HPDE6-E6E7 (cell line): ENCODE data around the gene SDR42E2.
"Not testable (repeated sequence)": the region's sequence is repeated elsewhere in the genome, so short reads cannot be mapped to it uniquely, and the experiment has no call there.

Experiments used
- DNase-seq: peaks from one replicate; pipeline ENCODE4 v3.0.0; 2011; ENCODE audit warnings: missing footprints; ENCODE audit errors: extremely low spot score

Gene SDR42E2

DNA sequence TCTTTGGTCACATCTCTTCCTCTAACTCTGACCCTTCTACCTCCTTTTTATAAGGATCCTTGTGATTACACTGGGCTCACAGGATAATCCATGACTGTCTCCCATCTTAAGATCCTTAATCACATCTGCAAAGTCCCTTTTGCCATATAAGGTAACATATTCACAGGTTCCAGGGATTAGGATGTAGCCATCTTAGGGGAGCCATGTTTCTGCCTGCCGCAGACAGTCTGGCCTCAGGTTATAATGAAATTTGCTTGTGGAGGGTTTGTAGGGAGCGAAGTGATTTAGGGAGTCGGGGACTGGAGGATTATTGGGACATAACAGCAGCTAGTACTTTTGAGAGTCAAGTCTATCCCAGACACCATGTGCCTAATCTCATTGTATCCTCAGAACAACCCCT is 51.5 kb downstream of the SDR42E2 start:
- DNase-seq = no peak

DNA sequence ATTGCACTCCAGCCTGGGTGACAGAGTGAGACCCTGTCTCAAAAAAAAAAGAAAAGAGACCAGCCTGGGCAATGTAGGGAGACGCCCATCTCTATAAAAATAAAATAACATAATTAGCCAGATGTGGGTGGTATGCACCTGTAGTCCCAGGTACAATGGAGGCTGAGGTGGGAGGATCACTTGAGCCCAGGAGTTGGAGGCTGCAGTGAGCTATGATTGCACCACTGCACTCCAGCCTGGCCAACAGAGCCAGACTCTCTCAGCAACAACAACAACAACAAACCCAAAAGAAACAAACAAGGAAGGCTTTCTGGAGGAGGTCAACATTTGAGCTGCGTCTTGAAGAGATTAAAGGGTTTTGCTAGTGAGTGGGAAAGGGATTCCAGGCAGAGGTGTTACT is 52.1 kb downstream of the SDR42E2 start:
- no peak for DNase-seq

DNA sequence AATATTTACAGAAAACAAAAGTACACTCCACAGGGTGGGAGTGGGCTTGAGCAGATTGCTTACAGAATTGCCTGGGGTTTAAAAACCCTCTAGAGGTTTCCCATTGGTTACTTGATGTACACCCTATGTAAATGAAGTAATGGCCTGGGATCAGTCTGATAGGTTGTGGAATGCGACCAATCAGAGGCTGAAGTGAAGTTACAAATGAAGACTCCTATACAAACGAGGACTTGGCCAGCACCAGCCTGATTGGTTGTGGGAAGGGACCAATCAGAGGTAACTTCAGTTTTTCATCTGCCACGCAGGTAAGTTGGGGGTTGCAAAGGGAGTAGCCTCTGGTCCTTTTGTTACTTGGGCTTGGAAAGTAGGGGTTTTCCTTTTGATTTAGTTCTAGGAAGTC is 52.6 kb downstream of the SDR42E2 start:
- DNase-seq = no peak

DNA sequence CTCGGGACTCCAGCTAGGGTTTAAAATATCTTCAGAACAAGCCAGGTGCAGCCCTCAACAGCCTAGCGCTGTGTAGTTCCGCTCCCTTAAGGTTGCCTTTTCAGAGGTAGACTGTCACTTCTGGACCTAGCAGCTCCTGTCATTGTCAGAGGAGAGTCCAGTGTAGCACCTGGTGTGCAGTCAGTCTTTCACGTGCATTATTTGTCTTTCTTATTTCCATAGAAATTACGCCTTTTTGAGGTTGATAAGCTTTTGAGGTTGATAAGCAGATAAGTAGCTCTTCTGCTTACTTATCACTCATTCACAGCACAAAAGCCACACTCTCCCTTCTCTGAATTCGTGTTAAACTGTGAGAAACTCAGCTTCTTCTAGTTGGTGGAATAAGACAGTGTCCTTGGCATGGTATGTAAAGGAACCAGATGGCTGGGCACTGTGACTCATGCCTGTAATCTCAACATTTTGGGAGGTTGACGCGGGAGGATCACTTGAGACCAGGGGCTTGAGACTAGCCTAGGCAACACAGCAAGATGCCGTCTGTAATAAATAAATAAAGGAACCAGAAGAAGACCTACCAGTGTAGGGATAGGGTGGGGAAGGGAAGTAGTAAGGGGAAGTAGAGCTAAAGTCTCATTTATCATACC is 54.0 kb downstream of the SDR42E2 start:
- no peak for DNase-seq

DNA sequence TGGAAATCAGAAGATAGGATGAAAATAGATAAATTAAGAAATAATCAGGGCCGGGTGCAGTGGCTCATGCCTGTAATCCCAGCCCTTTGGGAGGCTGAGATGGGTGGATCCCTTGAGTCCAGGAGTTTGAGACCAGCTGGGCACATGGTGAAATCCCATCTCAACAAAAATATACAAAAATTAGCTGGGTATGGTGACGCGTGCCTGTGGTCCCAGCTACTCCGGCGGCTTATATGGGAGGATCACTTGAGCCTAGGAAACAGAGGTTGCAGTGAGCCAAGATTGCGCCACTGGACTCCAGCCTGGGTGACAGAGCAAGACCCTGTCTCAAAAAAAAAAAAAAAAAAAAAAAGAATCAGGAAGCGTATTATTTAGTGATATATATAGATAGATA is 54.5 kb downstream of the SDR42E2 start:
- not testable (repeated sequence) for DNase-seq

DNA sequence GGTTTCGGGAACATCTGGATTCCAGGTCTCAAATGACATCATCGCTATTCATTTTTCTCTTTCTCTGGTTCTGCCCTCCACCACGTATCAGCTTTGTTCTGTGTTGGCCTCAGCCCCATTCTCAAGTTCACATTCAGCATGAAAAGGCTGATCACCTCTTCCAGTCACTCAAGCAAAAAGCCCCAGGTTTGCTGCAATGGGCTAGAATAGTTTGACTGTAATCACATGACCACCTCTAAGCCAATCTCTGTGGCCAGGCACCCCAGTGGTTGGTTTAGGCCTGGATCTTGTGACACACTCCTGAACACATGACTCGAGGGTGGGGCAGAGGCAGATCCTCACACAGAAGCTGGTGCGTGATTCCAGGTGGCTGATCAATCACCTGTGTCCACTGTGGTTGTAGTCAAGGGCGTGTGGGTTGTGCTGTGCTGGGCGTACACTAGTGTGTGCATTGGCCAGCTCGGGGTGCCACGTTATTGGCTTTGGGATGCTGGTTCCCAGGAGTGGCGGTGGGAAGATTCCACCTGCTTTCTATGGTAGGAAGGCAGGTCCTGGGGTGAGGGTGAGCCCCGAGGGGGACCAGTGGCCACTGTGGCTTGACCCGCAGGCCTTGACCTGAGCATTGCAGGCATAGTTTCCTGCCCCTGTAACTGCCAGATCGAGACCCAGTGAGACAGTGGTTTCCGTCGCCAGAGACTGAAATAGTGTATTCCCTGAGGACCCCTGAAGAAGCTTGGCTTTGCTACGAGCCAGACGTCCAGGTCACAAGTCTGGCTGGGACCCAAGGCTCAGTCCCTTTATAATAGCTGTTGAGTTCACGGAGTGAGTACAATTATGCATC is 55.8 kb downstream of the SDR42E2 start:
- DNase-seq = no peak

DNA sequence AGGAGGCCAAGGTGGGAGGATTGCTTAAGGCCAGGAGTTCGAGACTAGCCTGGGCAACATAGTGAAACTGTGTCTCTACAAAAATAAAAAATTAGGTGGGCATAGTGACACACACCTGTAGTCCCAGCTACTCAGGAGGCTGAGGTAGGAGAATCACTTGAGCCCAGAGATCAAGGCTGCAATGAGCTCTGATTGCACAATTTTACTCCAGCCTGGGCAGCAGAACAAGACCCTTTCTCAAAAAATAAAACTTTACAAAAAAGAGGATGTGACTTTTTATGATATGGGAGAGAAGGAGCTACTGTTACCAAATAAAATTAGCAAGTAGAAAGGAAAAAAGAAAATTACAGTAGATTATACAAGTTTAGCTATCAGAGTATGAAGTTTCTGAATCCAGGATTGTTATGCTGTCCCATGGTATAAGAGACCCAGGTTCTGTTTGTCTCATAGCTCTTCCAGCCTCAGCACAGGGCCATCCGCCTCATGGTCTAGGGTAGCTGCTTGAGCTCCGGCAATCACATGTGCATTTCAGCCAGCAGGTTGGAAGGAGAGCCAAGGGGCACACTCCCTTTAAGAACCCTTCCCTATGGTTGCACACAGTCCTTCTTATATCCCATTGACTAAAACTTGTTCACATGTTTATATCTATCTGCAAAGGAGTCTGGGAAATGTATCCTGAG is 57.2 kb downstream of the SDR42E2 start:
- DNase-seq = no peak

DNA sequence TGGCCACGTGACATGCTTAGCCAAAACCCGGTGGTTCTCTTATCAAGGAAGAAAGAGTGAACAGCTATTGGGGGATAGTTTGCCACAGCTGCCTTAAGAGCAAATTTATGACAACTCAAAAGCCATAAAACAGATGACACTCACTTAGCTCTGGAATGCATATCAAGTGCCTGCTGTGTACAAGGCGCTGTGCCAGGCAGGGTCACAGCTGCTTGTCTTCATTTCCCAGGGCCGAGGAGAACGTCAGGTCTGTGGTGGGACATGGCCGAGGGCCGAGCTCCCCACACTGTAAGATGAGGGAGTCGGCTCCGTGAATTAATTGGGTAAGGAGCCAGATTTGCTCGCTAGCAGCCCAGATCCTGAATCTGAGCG is 57.7 kb downstream of the SDR42E2 start:
- no peak for DNase-seq

DNA sequence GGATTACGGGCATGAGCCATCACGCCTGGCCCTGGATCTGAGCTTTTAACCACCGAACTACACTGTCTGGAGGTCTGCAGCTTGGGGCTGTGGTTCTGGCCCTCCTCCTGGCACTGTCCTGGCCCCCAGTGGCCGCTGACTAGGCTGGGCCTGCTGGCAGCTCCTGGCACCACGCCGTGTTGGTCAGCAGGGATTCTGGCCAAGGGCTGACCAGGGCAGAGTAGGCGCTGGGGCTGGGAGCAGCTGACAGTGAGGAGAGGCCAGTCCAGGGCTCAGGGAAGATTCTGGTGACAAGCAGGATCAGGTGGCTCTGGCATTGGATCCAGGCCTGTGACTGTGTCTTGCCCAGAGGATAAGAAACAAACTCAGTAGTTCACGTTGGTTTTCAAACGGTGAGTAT is 58.4 kb downstream of the SDR42E2 start:
- no peak for DNase-seq

DNA sequence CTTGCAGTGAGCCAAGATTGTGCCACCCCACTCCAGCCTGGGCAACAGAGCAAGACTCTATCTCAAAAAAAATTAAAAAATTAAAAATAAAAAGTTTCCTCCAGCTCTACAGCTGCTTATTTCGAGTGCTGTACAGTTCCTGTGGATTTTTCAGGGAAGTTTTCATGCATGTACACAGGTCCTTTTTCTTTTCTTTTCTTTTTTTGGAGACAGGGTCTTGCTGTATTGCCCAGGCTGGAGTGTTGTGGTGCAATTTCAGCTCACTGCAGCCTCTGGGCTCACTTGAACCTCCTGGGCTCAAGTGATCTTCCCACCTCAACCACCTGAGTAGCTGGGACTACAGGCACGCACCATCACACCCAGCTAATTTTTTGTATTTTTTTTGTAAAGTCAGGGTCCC is 59.7 kb downstream of the SDR42E2 start:
- no peak for DNase-seq

DNA sequence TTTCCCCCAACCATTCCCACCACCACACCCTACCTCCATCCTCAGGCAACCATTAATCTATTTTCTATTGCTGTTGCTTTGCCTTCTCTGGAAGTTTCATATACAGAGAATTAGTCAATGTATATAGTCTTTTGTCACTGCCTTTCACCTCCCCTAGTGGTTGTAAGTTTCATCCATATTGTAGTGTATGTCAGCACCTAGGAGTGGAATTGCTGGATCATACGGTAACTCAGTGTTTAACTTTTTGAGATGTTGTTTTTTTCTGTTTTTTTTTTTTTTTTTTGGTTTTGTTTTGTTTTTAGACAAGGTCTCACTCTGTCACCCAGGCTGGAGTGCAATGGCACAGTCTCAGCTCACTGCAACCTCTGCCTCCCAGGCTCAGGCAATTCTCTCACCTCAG is 60.7 kb downstream of the SDR42E2 start:
- no peak for DNase-seq

DNA sequence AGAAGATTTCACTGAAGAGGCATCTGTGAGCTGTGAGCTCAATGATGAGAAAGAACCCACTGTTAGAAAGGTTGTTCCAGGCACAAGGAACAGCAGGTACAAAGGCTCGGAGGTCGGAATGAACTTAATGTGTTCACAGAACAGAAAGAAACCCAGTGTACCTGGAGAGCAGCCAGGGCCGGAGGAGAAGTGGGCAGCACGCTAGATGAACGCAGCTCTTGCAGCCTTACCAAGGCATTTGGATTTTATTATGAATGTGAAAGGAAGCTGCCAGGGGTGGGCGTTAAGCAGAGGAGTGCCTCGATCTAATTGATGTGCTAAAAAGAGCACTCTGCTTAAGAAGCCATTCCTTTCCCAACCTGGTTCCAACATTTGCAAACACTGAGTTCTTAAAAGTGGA is 62.8 kb downstream of the SDR42E2 start:
- no peak for DNase-seq

DNA sequence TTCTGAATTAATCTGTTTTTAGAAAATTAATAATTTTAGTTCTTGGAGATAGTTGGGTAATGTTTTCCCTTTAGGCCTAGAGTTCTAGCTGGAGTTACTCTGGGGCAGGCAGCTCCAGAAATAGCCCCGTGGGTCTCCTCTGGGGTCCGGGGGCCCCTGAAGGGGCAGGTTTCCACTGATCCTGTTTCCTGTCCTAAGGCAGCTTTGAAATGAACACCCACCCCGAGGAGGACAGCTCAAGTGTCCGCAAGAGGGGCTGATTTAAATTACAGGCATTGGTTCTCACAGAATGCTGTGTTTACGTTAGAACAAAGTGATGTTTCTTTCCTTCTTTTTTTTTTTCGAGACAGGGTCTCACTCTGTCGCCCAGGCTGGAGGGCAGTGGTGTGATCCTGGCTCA is 67.6 kb downstream of the SDR42E2 start:
- no peak for DNase-seq

DNA sequence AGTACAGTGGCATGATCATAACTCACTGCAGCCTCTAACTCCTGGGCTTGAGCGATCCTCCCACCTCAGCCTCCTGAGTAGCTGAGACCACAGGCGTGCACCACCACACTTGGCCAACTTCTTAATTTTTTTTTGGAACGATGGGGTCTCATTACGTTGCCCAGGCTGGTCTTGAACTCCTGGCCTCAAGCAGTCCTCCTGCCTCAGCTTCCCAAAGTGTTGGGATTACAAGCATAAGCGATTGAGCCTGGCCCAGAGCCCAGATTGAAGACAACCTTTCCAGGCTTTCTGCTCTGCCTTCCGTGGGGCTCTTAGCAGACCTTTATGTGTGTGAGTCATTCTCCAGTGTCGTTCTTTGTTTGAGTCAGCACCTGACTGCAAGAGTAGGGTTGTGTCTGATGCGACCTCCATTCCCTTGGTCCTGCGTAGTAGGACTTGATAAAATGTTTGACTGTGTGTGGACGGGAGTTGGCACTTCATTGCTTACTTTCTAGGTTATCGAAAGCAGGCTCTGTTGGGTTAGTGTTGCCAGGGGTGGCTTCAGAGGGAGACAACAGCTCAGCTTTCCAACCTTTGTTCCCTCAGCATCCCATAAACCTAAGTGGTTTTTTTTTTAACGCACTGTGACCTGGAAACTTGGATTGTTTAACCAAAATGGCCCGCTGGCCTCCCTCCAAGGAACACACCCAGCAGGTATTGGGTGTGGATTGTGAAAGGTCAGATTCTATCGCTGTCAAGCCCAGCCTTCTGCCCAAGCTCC is 70.2 kb downstream of the SDR42E2 start:
- DNase-seq = peak; percentile 54

DNA sequence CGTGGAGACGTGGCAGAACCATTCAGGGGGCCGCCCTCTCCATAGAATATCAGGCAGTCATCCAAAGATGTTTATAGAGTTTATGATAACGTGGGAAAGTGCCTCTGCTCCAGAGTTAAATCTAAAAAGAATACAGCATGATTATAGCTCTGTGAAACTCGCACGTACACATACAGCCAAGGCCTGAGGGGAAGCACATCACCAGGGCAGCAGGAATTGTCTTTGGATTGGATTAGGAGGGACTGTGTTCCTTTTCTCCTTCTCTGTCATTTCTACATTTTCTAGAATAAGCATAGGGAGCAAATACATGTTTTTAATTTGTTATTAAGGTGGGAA is 70.7 kb downstream of the SDR42E2 start:
- DNase-seq = no peak

DNA sequence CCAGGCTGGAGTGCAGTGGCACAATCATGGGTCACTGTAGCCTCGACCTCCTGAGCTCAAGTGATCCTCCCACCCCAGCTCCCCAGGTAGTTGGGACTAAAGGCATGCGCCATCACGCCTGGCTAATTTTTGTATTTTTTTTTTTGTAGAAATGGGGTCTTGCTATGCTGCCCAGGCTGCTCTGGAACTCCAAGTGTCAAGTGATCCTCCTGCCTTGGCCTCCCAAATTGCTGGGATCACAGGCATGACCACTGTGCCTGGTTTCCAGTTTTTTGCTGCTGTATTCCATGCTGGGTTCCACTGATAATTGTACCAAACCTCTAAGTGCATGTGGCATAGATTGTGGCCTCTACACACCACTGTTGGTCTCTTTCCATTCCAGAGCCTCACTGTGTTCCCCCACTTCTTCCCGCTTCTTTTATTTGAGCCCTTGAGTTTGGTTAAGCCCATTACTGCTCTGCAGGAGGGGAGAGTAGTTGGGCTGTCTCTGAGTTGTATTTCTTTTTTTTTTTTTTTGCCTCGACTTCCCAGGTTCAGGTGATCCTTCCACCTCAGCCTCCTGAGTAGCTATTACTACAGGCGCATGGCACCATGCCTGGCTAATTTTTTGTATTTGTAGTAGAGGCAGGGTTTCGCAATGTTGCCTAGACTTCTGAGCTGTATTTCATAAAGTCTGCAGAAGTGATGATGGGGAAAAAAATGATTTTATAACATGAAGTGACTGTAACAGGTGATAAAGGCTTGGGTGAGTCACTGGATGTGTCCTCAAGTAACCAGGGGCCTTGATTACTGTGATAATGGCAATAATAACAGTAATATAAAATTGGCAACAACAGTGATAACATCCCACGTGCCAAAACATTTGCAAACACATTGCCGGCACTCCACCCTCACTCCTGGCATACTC is 73.8 kb downstream of the SDR42E2 start:
- no peak for DNase-seq

DNA sequence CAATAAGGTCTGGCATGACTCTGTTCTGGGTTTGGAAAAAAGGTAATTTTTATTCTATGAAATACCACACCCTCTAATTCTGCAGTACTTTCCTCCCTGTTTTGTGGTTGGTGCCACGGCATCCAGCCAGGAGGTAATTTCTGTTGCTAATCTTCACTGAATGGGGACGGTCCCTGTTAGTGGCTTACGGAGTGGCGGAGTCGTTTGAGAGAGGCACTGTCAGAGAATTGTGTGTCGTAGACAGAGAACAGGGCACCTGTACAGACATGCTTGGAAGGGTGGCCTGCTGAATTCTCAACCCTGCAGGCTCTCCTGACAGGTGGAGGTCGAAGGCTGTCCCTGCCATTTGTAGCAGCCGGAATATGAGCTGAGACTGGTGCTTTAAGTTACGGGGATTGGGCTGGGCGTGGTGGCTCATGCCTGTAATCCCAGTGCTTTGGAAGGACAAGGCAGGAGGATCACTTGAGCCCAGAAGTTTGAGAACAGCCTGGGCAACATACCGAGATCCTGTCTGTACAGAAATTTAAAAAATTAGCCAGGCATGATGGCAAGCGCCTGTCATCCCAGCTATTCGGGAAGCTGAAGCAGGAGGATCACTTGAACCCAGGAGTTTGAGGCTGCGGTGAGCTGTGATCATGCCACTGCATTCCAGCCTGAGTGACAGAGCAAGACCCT is 77.0 kb downstream of the SDR42E2 start:
- DNase-seq = no peak

DNA sequence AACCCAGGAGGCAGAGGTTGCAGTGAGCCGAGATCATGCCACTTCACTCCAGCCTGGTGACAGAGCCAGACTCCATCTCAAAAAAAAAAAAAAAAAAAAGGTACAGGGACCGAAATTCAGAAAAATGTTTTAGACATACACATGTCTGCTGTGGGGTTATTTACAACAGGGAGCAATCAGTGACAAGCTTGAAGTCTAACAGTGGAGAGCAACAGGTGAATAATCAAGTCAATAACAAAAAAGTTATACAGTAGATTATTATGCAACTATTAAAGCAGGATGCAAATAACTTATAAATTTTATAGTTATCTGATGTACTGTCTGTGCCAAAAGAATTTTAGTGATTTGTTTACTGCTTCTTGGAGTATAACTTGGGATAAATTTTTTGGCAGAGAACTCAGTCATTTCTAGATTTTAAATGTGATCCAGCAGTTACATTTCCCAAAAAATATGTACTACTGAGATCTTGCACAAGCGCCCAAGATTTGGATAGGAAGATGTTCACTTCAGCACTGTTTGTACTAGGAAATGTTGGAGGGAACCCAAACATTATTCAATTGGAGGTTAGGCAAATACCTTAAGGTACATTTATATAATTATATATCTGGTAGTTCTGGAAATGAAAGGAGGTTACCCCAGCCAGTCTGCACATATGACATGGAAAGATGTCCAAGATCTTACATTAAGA is 77.9 kb downstream of the SDR42E2 start:
- no peak for DNase-seq
